Calu3 (cell line): Measurements from ENCODE around the gene PMS2. TPM values are rescaled to one million over a fixed set of nuclear protein-coding genes. Genes with fewer than 3 reads are reported as not detected.

ENCODE experiments used
- BruUV-seq: library from RNA; stranded (reverse); fragments of 400-500 nt; replicated peaks from 2 replicates; lab custom pipeline; 2021; lab: Mats Ljungman, UMichigan
- CTCF ChIA-PET: fragments of 300-600 bp; sonication (Branson Sonifier 250); formaldehyde crosslinking; loops from one replicate; lab custom pipeline; 2022; ENCODE audit warnings: antibody characterized with exemption; lab: Charles Lee
- DNase-seq: peaks from one replicate; pipeline ENCODE4 v3.0.0; 2022
- H3K27ac Mint-ChIP-seq: one replicate; pipeline ENCODE4 v1.8.0; 2022; ENCODE audit warnings: mixed read lengths; ENCODE audit not compliant: unreplicated experiment
- H3K27me3 Mint-ChIP-seq: one replicate; pipeline ENCODE4 v1.8.0; 2022; ENCODE audit warnings: mixed read lengths; ENCODE audit not compliant: unreplicated experiment
- H3K36me3 Mint-ChIP-seq: one replicate; pipeline ENCODE4 v1.8.0; 2022; ENCODE audit warnings: mild to moderate bottlenecking, moderate library complexity, mixed read lengths; ENCODE audit not compliant: insufficient read depth, unreplicated experiment
- H3K4me1 Mint-ChIP-seq: one replicate; pipeline ENCODE4 v1.8.0; 2022; ENCODE audit warnings: mild to moderate bottlenecking, low read depth, mixed read lengths; ENCODE audit not compliant: unreplicated experiment
- H3K4me3 Mint-ChIP-seq: one replicate; pipeline ENCODE4 v1.8.0; 2022; ENCODE audit warnings: mild to moderate bottlenecking, low read depth, moderate library complexity, mixed read lengths; ENCODE audit not compliant: unreplicated experiment
- H3K9me3 Mint-ChIP-seq: one replicate; pipeline ENCODE4 v1.8.0; 2022; ENCODE audit warnings: low read depth, mixed read lengths; ENCODE audit not compliant: unreplicated experiment
- CTCF ChIP-seq: fragments of 200-600 bp; IDR thresholded peaks from one replicate; pipeline ENCODE4 v1.8.0; 2022; ENCODE audit warnings: antibody characterized with exemption; ENCODE audit not compliant: unreplicated experiment
- intact Hi-C: fragments of 100-400 bp; cut with micrococcal nuclease; formaldehyde crosslinking; loops from one replicate; pipeline ENCODE4 v1.10.0; 2022; ENCODE audit not compliant: unreplicated experiment
- total RNA-seq: library from RNA; stranded (reverse); gene quantifications from 2 replicates; pipeline ENCODE4 v1.2.3, GENCODE V29; 2022

The PMS2 gene
- total RNA-seq, 1 experiment from 2014 or later, result 32.6 TPM

GRCh38 chr7:6026820-6027311 lies 18.0 kb upstream of the PMS2 start:
- TF ChIP-seq CTCF, result no peak
- no peaks in the 10 kb centered on the region for H3K9me3 Mint-ChIP-seq
- peaks cover 6% of the 10 kb centered on the region for H3K4me1 Mint-ChIP-seq
- H3K27me3 Mint-ChIP-seq, result no peaks in the 10 kb centered on the region
- intact Hi-C loops, result no loop called here
- no peak overlapping the region for H3K4me3 Mint-ChIP-seq
- BruUV-seq, result no TSS peak
- H3K27ac Mint-ChIP-seq, result no peak overlapping the region
- H3K36me3 Mint-ChIP-seq, result peaks cover 89% of the 10 kb centered on the region
- CTCF ChIA-PET, result no interaction called here
- DNase-seq, result no peak

- H3K27ac Mint-ChIP-seq, result no peak overlapping the region
- CTCF ChIA-PET, result interaction anchor here (0.5 kb wide), 1 partner anchor 336 kb away, joined by 4 read pairs; no protein-coding TSS in a partner anchor
- no TSS peak for BruUV-seq
- intact Hi-C loops, result no loop called here
- no peak for TF ChIP-seq CTCF
- H3K4me3 Mint-ChIP-seq, result no peak overlapping the region
- peaks cover 6% of the 10 kb centered on the region for H3K4me1 Mint-ChIP-seq
- no peaks in the 10 kb centered on the region for H3K9me3 Mint-ChIP-seq
- no peaks in the 10 kb centered on the region for H3K27me3 Mint-ChIP-seq
- H3K36me3 Mint-ChIP-seq, result peaks cover 89% of the 10 kb centered on the region
- peak; percentile 72 for DNase-seq
Observed at GRCh38 chr7:6026011-6026819, 17.4 kb upstream of the PMS2 start.

- Mint-ChIP-seq H3K36me3 (peaks cover 94% of the 10 kb centered on the region), H3K4me3 (no peak overlapping the region), H3K27me3 (no peaks in the 10 kb centered on the region), H3K27ac (peak overlapping the region; percentile 3), H3K9me3 (no peaks in the 10 kb centered on the region), H3K4me1 (peaks cover 6% of the 10 kb centered on the region)
- TSS peak; percentile 89 for BruUV-seq
- intact Hi-C loops, result no loop called here
- no peak for TF ChIP-seq CTCF
- CTCF ChIA-PET, result interaction anchor here (0.7 kb wide), 1 partner anchor 10 kb away, joined by 3 read pairs; no protein-coding TSS in a partner anchor
- no peak for DNase-seq
Observed at GRCh38 chr7:6023974-6024435, 15.2 kb upstream of the PMS2 start.

GRCh38 chr7:6022707-6023106 lies 13.9 kb upstream of the PMS2 start:
- intact Hi-C loops, result no loop called here
- H3K27ac Mint-ChIP-seq, result no peak overlapping the region
- peaks cover 94% of the 10 kb centered on the region for H3K36me3 Mint-ChIP-seq
- peaks cover 6% of the 10 kb centered on the region for H3K4me1 Mint-ChIP-seq
- CTCF ChIA-PET, result no interaction called here
- no peak for TF ChIP-seq CTCF
- DNase-seq, result no peak
- no peak overlapping the region for H3K4me3 Mint-ChIP-seq
- H3K27me3 Mint-ChIP-seq, result no peaks in the 10 kb centered on the region
- BruUV-seq, result no TSS peak
- no peaks in the 10 kb centered on the region for H3K9me3 Mint-ChIP-seq
